ENCODE measurements around the gene C6orf120. TPM values are rescaled to one million over a fixed set of nuclear protein-coding genes. Genes with fewer than 3 reads are reported as not detected.
A peak's percentile ranks its signal among the peaks of the same experiment; 100 is the strongest.

The C6orf120 gene
- total RNA-seq, 1 experiment from 2014 or later, result 23.2 TPM

DNA sequence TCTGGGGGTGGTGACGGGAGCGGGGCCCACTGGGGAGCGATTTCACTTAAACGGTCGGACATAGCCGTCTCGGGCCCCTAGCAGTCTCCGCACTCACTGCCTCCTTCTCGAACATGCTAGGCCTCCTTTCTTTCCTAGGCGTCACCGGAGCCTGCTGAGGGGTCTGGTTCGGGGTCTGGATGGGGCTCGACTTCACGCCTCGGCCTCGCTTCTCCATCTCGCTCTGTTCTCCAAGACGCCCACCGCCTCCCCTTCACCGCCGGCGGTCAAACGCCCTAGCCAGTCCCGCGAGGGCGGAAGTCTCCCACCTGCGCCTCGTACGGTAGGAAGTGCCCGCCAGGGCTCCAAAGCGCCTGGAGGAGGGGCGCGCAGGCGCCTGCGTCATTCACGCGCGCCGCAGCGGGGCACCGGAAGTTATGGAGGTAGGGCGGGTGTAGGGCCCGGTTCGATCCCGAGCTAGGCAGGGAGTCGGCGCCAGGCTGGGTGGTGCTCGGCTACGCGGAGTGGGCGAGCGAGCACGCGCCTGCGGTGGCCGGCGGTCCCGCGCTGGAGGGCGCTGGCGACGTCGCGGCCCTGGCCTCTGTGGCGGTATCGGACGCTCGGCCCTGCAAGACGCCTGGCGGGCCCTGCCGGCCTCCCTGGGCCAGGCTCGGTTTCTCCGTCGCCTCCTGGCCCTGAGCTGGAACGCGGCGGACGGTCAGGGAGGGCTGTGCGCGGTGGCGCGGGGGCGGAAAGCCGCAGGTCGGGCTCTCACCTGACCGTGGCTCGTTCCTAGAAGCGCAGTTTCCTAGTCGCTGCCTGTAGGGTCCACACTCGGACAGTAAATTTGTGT, 49.5 kb downstream of the C6orf120 start, which contains the start of the genes DYNLT2 and ERMARD:
TSS of gene DYNLT2 (minus strand) at position 331 of the 832 bp plus-strand sequence. CDS start at position 217, 114 bp downstream.
TSS of gene ERMARD (plus strand) at position 381 of the 832 bp plus-strand sequence. CDS start at position 417, 36 bp downstream.
- peak within 1 kb of the TSS; percentile 97 for H3K27ac ChIP-seq (ENCODE audit: low read depth, low read length, poor library complexity, severe bottlenecking)
- no peaks in the 10 kb centered on the region for H3K27me3 ChIP-seq (replicated peaks; ENCODE audit: insufficient read depth, low read depth, low read length, poor library complexity)
- no peaks in the 10 kb centered on the region for H3K36me3 ChIP-seq (ENCODE audit: insufficient read depth, low read length, poor library complexity, severe bottlenecking)
- no peaks in the 10 kb centered on the region for H3K9me3 ChIP-seq (ENCODE audit: low read depth, low read length, poor library complexity, severe bottlenecking)
- BruUV-seq (replicated peaks), result no TSS peak
- ChIA-PET CTCF (no interaction called here), POLR2A (ENCODE audit: low non-redundant PET) (no interaction called here)
- peak within 1 kb of the TSS; percentile 66 for H3K4me3 ChIP-seq (ENCODE audit: low read depth, low read length, poor library complexity, severe bottlenecking)
- intact Hi-C loops (cut with micrococcal nuclease; ENCODE audit: unreplicated experiment), result loop anchor here (2.0 kb wide), 1 partner anchor 27 kb away; the partner anchor contains the start of gene PHF10
- peaks cover 17% of the 10 kb centered on the region for H3K4me1 ChIP-seq (ENCODE audit: insufficient read depth, low read length, poor library complexity, severe bottlenecking)
- DNase-seq (ENCODE audit: low spot score), result peak; percentile 97
- TF ChIP-seq, protein P1, sequence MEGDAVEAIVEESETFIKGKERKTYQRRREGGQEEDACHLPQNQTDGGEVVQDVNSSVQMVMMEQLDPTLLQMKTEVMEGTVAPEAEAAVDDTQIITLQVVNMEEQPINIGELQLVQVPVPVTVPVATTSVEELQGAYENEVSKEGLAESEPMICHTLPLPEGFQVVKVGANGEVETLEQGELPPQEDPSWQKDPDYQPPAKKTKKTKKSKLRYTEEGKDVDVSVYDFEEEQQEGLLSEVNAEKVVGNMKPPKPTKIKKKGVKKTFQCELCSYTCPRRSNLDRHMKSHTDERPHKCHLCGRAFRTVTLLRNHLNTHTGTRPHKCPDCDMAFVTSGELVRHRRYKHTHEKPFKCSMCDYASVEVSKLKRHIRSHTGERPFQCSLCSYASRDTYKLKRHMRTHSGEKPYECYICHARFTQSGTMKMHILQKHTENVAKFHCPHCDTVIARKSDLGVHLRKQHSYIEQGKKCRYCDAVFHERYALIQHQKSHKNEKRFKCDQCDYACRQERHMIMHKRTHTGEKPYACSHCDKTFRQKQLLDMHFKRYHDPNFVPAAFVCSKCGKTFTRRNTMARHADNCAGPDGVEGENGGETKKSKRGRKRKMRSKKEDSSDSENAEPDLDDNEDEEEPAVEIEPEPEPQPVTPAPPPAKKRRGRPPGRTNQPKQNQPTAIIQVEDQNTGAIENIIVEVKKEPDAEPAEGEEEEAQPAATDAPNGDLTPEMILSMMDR (conservative IDR thresholded peaks at IDR 0.05; ENCODE audit: low read depth, low read length), result 0 out of 2 replicates have a peak, but pooled peaks have one; percentile 4
- no peak for TF ChIP-seq EZH2 (IDR thresholded peaks at IDR 0.05; ENCODE audit: borderline replicate concordance, low read depth, low read length, poor library complexity, severe bottlenecking)

DNA sequence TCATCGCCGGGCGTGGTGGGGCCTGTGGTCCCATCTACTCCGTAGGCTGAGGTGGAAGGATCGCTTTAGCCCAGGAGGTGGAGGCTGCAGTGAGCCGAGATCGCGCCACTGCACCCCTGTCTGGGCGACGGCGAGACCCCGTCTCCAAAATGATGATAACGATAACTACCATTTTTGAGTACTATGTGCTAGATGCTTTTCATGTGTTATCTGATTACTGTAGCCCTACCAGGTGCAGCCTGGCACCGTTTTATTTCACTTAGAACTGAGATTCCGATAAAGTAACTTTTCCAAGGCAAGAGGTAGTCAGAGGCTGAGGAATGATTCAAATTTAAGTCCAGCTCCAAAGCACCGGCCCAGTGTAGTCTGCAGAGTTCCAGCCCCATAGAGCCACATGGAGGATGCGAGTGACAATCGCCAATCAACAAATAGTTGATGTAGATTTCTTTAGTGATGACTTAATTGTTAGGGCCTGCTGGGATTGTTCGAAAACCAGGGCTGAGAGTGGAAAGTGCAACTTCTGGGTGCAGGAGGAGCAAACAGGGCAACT, 50.2 kb downstream of the C6orf120 start:
- H3K4me1 ChIP-seq (ENCODE audit: insufficient read depth, low read length, poor library complexity, severe bottlenecking), result peaks cover 17% of the 10 kb centered on the region
- no peaks in the 10 kb centered on the region for H3K9me3 ChIP-seq (ENCODE audit: low read depth, low read length, poor library complexity, severe bottlenecking)
- no TSS peak for BruUV-seq (replicated peaks)
- peak; percentile 53 for DNase-seq (ENCODE audit: low spot score)
- H3K27me3 ChIP-seq (replicated peaks; ENCODE audit: insufficient read depth, low read depth, low read length, poor library complexity), result no peaks in the 10 kb centered on the region
- TF ChIP-seq EZH2 (IDR thresholded peaks at IDR 0.05; ENCODE audit: borderline replicate concordance, low read depth, low read length, poor library complexity, severe bottlenecking), result no peak
- TF ChIP-seq, protein P1 (conservative IDR thresholded peaks at IDR 0.05; ENCODE audit: low read depth, low read length), result no peak
- intact Hi-C loops (cut with micrococcal nuclease; ENCODE audit: unreplicated experiment), result no loop called here
- peak overlapping the region; percentile 97 for H3K27ac ChIP-seq (ENCODE audit: low read depth, low read length, poor library complexity, severe bottlenecking)
- ChIA-PET POLR2A (ENCODE audit: low non-redundant PET) (no interaction called here), CTCF (no interaction called here)
- H3K36me3 ChIP-seq (ENCODE audit: insufficient read depth, low read length, poor library complexity, severe bottlenecking), result peaks cover 4% of the 10 kb centered on the region
- peak overlapping the region; percentile 66 for H3K4me3 ChIP-seq (ENCODE audit: low read depth, low read length, poor library complexity, severe bottlenecking)

Other genes starting within 250 kb of the C6orf120 start
- 77.3 and 89.1 TPM in 2 replicates for gene WDR27, start 97 bp upstream of the C6orf120 start, total RNA-seq (2021)
- gene PHF10, start 22.4 kb downstream of the C6orf120 start, total RNA-seq (2021), result 58.4 and 61.4 TPM in 2 replicates
- 2.4 TPM in 2 replicates for gene DYNLT2, start 49.4 kb downstream of the C6orf120 start, total RNA-seq (2021)
- gene ERMARD, start 49.5 kb downstream of the C6orf120 start, total RNA-seq (2021), result 19.6 and 23.2 TPM in 2 replicates